K562 (cell line): ENCODE measurements around the gene NOP10. TPM values are rescaled to one million over a fixed set of nuclear protein-coding genes. Genes with fewer than 3 reads are reported as not detected.

Source experiments
- BMI1 ChIP-seq: fragments of 150-350 bp; IDR thresholded peaks from 2 replicates; pipeline ENCODE4 v1.6.1; 2014; ENCODE audit warnings: low read length
- CBFA2T2 ChIP-seq: fragments of 450-650 bp; conservative IDR thresholded peaks from 2 replicates; pipeline ENCODE4 v1.6.1; 2017; ENCODE audit warnings: mild to moderate bottlenecking
- CBFB ChIP-seq: sonication (generic); formaldehyde crosslinking; IDR thresholded peaks from 2 replicates; pipeline ENCODE4 v1.4.0; 2020; ENCODE audit warnings: mild to moderate bottlenecking, missing genetic modification reagents
- FOXK2 ChIP-seq, 2 experiments: fragments of 450-650 bp; IDR thresholded peaks in 1 of 2; conservative IDR thresholded peaks in 1 of 2; 2 replicates each; pipeline ENCODE4 v1.6.1; 2016; ENCODE audit warnings: low read depth in 2 of 2, mild to moderate bottlenecking in 1 of 2
- HDAC2 ChIP-seq: fragments of 450-650 bp; IDR thresholded peaks from 2 replicates; pipeline ENCODE4 v1.6.1; 2016; ENCODE audit warnings: mild to moderate bottlenecking
- HDAC8 ChIP-seq: fragments of 450-650 bp; IDR thresholded peaks from 2 replicates; pipeline ENCODE4 v1.6.1; 2016; ENCODE audit warnings: mild to moderate bottlenecking, missing genetic modification characterization, moderate library complexity, missing compliant biosample characterization
- KAT2B ChIP-seq: IDR thresholded peaks from one replicate; pipeline ENCODE4 v1.6.1; 2012; ENCODE audit warnings: low read depth, mild to moderate bottlenecking, control low read depth, inconsistent platforms, low read length, moderate library complexity
- MCM7 ChIP-seq, 2 experiments: fragments of 450-650 bp; IDR thresholded peaks; 2 replicates each; pipeline ENCODE4 v1.6.1; 2016 to 2018
- MEF2D ChIP-seq: conservative IDR thresholded peaks from 2 replicates; pipeline ENCODE4 v1.6.1; 2016; ENCODE audit warnings: low read depth, missing genetic modification characterization, missing compliant biosample characterization
- NR2F6 ChIP-seq: fragments of 450-650 bp; formaldehyde crosslinking; IDR thresholded peaks from 2 replicates; pipeline ENCODE4 v1.4.0; 2020; ENCODE audit warnings: mild to moderate bottlenecking
- PHF20 ChIP-seq: fragments of 450-650 bp; IDR thresholded peaks from 2 replicates; pipeline ENCODE4 v1.6.1; 2018; ENCODE audit not compliant: partially characterized antibody
- POLR2AphosphoS5 ChIP-seq: IDR thresholded peaks from 2 replicates; pipeline ENCODE4 v1.6.1; 2011; ENCODE audit warnings: mild to moderate bottlenecking, low read depth, low read length, moderate library complexity; ENCODE audit not compliant: control insufficient read depth, insufficient read depth
- RBM39 ChIP-seq: fragments of 200-400 bp; formaldehyde crosslinking; optimal IDR thresholded peaks from 2 replicates; pipeline ENCODE3; 2018; ENCODE audit warnings: low read depth, low read length
- SAP30 ChIP-seq: fragments of 200-600 bp; sonication (generic); IDR thresholded peaks from 2 replicates; pipeline ENCODE4 v1.6.1; 2012; ENCODE audit warnings: borderline replicate concordance, low read depth, mild to moderate bottlenecking, moderate library complexity, low read length, control low read depth, inconsistent platforms; ENCODE audit not compliant: insufficient read depth, poor library complexity, severe bottlenecking
- SLC30A9 ChIP-seq: fragments of 250-450 bp; sonication (Bioruptor Pico); IDR thresholded peaks from 2 replicates; pipeline ENCODE4 v1.8.0; 2022; ENCODE audit warnings: mild to moderate bottlenecking, moderate library complexity
- SMAD1 ChIP-seq: fragments of 150-350 bp; IDR thresholded peaks from 2 replicates; pipeline ENCODE4 v1.6.1; 2014; ENCODE audit warnings: low read length, low read depth; ENCODE audit not compliant: partially characterized antibody
- TAF1 ChIP-seq: IDR thresholded peaks from 2 replicates; pipeline ENCODE4 v1.6.1; 2011; ENCODE audit warnings: mild to moderate bottlenecking, low read length, moderate library complexity; ENCODE audit not compliant: insufficient read depth, control insufficient read depth, severe bottlenecking; ENCODE audit errors: extremely low read depth
- ZBTB7A ChIP-seq: IDR thresholded peaks from 2 replicates; pipeline ENCODE4 v1.6.1; 2011; ENCODE audit warnings: low read depth, mild to moderate bottlenecking, low read length, moderate library complexity, borderline replicate concordance; ENCODE audit not compliant: control insufficient read depth
- ZNF134 ChIP-seq: fragments of 250-450 bp; sonication (Bioruptor Pico); conservative IDR thresholded peaks from 2 replicates; pipeline ENCODE4 v1.4.0; 2020
- ZNF197 ChIP-seq: fragments of 200-800 bp; sonication (Bioruptor generic); IDR thresholded peaks from 2 replicates; pipeline ENCODE4 v1.6.1; 2016; ENCODE audit warnings: low read depth, missing genetic modification characterization, missing compliant biosample characterization
- polyA plus RNA-seq, 8 experiments: library from polyadenylated mRNA; depleted of rRNA in 4 of 8; stranded (reverse) in 5 of 8; unstranded in 3 of 8; fragments of >200 nt; fragmentation: Nextera tagmentation in 2 of 8; fragmentation: Illumina TruSeq in 1 of 8; extraction: Ambion mirVana in 2 of 8; extraction: Trizol in 1 of 8; gene quantifications; 2 replicates each; pipeline versions ENCODE4 v1.2.1 to v1.2.3, GENCODE V29; 2011 to 2014; ENCODE audit warnings: inconsistent platforms in 1 of 8, missing spikeins in 1 of 8
- total RNA-seq, 7 experiments: library from RNA; depleted of rRNA in 6 of 7; stranded (reverse); fragments of >200 nt in 6 of 7; fragmentation: Illumina TruSeq in 2 of 7; extraction: Trizol in 2 of 7; gene quantifications; 2 replicates each; pipeline versions ENCODE4 v1.2.1 to v1.2.3, GENCODE V29; 2011 to 2021; ENCODE audit warnings: low replicate concordance in 1 of 7
- TF ChIP-seq, protein P1 (sequence below): fragments of 250-450 bp; sonication (Bioruptor Pico); IDR thresholded peaks from 2 replicates; pipeline ENCODE4 v1.5.0; 2022; ENCODE audit warnings: mild to moderate bottlenecking
- TF ChIP-seq, protein P2 (sequence below): sonication (generic); formaldehyde crosslinking; IDR thresholded peaks from 2 replicates; pipeline ENCODE4 v1.5.0; 2020; ENCODE audit warnings: missing genetic modification reagents
- TF ChIP-seq, protein P3 (sequence below): fragments of 450-650 bp; IDR thresholded peaks from 2 replicates; pipeline ENCODE4 v1.6.1; 2016; ENCODE audit warnings: missing biosample characterization, missing genetic modification characterization

NOP10 gene
- total and polyA plus RNA-seq, 9 of the 15 experiments (the other 6 are each of a cell fraction or from before 2014, with no cell fraction given), result 250 to 1,663 (median 449) TPM

DNA sequence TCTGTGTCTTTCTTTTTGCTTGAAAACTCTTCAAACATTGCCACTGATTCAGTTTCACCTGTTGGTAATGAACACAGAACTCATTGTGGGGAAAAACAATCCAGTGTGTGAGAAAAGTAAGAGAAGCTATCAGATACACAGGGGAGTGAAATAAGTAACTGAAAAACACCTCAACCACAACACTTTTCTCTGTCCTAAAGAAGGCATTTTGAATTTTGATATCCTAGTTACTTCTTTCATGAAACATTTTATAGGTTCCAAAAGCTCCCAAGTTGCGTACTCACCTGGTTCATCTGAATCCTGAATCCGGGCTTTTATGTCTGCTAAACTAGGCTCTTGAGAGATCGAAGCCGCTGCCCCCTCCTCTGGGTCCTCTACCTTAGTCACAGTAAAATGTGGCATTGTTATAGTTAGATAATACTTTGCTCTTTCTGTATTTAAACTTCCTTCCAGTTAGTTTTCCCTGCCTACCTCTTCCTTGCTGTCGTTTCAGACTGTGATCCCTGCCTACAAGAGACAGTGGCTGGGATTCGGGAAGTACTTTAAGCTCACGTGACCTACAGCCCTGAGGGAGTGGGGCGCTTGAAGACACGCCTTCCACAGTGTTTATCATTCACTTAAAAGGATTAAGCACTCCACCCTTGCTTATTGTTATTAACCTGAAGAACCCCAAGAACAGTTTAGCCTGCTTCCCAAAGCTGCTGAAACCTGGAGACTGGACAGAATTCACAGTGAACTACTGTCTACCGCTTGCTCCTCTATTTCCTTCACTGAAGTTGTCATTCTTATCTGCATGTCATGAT is 24.5 kb downstream of the NOP10 start (continued):
- TF ChIP-seq, protein P1, sequence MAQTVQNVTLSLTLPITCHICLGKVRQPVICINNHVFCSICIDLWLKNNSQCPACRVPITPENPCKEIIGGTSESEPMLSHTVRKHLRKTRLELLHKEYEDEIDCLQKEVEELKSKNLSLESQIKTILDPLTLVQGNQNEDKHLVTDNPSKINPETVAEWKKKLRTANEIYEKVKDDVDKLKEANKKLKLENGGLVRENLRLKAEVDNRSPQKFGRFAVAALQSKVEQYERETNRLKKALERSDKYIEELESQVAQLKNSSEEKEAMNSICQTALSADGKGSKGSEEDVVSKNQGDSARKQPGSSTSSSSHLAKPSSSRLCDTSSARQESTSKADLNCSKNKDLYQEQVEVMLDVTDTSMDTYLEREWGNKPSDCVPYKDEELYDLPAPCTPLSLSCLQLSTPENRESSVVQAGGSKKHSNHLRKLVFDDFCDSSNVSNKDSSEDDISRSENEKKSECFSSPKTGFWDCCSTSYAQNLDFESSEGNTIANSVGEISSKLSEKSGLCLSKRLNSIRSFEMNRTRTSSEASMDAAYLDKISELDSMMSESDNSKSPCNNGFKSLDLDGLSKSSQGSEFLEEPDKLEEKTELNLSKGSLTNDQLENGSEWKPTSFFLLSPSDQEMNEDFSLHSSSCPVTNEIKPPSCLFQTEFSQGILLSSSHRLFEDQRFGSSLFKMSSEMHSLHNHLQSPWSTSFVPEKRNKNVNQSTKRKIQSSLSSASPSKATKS (CRISPR knock-in tag), result no peak
- TF ChIP-seq POLR2AphosphoS5 (peak; percentile 61; the same call in 1 of the 2 replicates), TAF1 (peak; percentile 34), HDAC2 (peak; percentile 35; the same call in 1 of the 2 replicates), SAP30 (no peak), CBFA2T2 (peak; percentile 71), CBFB (CRISPR knock-in tag) (no peak), HDAC8 (tag) (no peak), ZBTB7A (no peak), MCM7 (IDR thresholded peaks at IDR 0.05) (no peak), FOXK2 (conservative IDR thresholded peaks at IDR 0.05 in 1 of 2, IDR thresholded peaks at IDR 0.05 in 1 of 2; ENCODE audit: low read depth in 2 of 2) (peak; percentile 79 to 89), NR2F6 (CRISPR knock-in tag) (no peak), MEF2D (tag) (no peak), ZNF134 (CRISPR knock-in tag) (no peak), SMAD1 (no peak), ZNF197 (CRISPR knock-in tag) (no peak), RBM39 (no peak), PHF20 (peak; percentile 40), SLC30A9 (CRISPR knock-in tag) (no peak), KAT2B (no peak), BMI1 (no peak)
- TF ChIP-seq, protein P2, sequence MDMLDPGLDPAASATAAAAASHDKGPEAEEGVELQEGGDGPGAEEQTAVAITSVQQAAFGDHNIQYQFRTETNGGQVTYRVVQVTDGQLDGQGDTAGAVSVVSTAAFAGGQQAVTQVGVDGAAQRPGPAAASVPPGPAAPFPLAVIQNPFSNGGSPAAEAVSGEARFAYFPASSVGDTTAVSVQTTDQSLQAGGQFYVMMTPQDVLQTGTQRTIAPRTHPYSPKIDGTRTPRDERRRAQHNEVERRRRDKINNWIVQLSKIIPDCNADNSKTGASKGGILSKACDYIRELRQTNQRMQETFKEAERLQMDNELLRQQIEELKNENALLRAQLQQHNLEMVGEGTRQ (CRISPR knock-in tag), result peak; percentile 97
- TF ChIP-seq, protein P3, sequence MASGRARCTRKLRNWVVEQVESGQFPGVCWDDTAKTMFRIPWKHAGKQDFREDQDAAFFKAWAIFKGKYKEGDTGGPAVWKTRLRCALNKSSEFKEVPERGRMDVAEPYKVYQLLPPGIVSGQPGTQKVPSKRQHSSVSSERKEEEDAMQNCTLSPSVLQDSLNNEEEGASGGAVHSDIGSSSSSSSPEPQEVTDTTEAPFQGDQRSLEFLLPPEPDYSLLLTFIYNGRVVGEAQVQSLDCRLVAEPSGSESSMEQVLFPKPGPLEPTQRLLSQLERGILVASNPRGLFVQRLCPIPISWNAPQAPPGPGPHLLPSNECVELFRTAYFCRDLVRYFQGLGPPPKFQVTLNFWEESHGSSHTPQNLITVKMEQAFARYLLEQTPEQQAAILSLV (tag), result no peak
